ENCODE measurements around the gene KRTAP10-5.

DNA sequence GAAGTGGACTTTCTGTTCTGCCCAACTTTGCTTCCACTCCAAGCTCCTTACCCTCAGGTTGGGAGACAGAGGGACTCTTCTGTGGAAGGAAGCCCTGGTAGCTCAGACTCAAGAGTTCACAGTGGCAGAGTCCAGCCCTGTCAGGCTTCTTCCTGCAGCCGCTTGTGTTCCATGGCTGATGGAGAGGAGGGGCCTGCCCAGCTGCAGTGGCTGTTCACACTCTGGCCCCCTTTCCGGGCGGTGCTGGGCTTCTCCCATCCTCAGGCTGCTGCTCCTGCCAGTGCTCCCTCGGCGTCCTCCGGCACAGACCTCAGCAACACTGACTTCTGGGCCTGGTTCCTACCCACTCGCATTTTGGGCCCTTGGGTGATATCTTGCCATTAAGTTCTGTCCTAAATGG is 44.4 kb downstream of the KRTAP10-5 start:
- TF ChIP-seq, protein P1, sequence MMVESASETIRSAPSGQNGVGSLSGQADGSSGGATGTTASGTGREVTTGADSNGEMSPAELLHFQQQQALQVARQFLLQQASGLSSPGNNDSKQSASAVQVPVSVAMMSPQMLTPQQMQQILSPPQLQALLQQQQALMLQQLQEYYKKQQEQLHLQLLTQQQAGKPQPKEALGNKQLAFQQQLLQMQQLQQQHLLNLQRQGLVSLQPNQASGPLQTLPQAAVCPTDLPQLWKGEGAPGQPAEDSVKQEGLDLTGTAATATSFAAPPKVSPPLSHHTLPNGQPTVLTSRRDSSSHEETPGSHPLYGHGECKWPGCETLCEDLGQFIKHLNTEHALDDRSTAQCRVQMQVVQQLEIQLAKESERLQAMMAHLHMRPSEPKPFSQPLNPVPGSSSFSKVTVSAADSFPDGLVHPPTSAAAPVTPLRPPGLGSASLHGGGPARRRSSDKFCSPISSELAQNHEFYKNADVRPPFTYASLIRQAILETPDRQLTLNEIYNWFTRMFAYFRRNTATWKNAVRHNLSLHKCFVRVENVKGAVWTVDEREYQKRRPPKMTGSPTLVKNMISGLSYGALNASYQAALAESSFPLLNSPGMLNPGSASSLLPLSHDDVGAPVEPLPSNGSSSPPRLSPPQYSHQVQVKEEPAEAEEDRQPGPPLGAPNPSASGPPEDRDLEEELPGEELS (CRISPR knock-in tag; IDR thresholded peaks at IDR 0.05), result no peak
- TF ChIP-seq, protein P2, sequence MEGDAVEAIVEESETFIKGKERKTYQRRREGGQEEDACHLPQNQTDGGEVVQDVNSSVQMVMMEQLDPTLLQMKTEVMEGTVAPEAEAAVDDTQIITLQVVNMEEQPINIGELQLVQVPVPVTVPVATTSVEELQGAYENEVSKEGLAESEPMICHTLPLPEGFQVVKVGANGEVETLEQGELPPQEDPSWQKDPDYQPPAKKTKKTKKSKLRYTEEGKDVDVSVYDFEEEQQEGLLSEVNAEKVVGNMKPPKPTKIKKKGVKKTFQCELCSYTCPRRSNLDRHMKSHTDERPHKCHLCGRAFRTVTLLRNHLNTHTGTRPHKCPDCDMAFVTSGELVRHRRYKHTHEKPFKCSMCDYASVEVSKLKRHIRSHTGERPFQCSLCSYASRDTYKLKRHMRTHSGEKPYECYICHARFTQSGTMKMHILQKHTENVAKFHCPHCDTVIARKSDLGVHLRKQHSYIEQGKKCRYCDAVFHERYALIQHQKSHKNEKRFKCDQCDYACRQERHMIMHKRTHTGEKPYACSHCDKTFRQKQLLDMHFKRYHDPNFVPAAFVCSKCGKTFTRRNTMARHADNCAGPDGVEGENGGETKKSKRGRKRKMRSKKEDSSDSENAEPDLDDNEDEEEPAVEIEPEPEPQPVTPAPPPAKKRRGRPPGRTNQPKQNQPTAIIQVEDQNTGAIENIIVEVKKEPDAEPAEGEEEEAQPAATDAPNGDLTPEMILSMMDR (IDR thresholded peaks at IDR 0.05), result no peak
- no peak for TF ChIP-seq MYBL2 (CRISPR knock-in tag; IDR thresholded peaks at IDR 0.05)
- TF ChIP-seq CREB1 (CRISPR knock-in tag; IDR thresholded peaks at IDR 0.05), result no peak
- TF ChIP-seq, protein P3, sequence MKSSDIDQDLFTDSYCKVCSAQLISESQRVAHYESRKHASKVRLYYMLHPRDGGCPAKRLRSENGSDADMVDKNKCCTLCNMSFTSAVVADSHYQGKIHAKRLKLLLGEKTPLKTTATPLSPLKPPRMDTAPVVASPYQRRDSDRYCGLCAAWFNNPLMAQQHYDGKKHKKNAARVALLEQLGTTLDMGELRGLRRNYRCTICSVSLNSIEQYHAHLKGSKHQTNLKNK (CRISPR knock-in tag; IDR thresholded peaks at IDR 0.05), result no peak
- TF ChIP-seq ZNF138 (CRISPR knock-in tag; conservative IDR thresholded peaks at IDR 0.05), result no peak
